Colonic mucosa (tissue), 4 donors: ENCODE results near the gene CDNF. TPM values are rescaled to one million over a fixed set of nuclear protein-coding genes. Genes with fewer than 3 reads are reported as not detected.

ENCODE experiments used
- DNase-seq: peaks from one replicate; pipeline ENCODE4 v3.0.0-alpha.2; 2020
- H3K27ac ChIP-seq: fragments of 200-600 bp; one replicate; pipeline ENCODE4 v1.8.0; 2021
- H3K27me3 ChIP-seq: fragments of 200-600 bp; one replicate; pipeline ENCODE4 v1.8.0; 2021
- H3K36me3 ChIP-seq: fragments of 200-600 bp; one replicate; pipeline ENCODE4 v1.8.0; 2021
- H3K4me1 ChIP-seq: fragments of 200-600 bp; one replicate; pipeline ENCODE4 v1.8.0; 2021; ENCODE audit warnings: mild to moderate bottlenecking
- H3K4me3 ChIP-seq: fragments of 200-600 bp; one replicate; pipeline ENCODE4 v1.8.0; 2021
- H3K9ac ChIP-seq, 2 donors: one replicate each; pipeline ENCODE4 v1.7.0; 2013; ENCODE audit warnings: control low read depth in 2 of 2, low read depth in 2 of 2, low read length in 2 of 2
- H3K9me3 ChIP-seq: fragments of 200-600 bp; one replicate; pipeline ENCODE4 v1.8.0; 2021
- intact Hi-C: fragments of 100-400 bp; cut with DNase I; formaldehyde crosslinking; loops from one replicate; pipeline ENCODE4 v1.14.1; 2022
- total RNA-seq, 2 donors: library from RNA; stranded (reverse); fragmentation: NEBNext Ultra II Directional in 1 of 2; extraction: Animal tissue kit (Norgen Biotek cat#: 25700) in 1 of 2; gene quantifications; one replicate each; pipeline ENCODE4 v1.2.1, GENCODE V29; 2021
- TF ChIP-seq, protein P1 (sequence below): fragments of 200-600 bp; IDR thresholded peaks from one replicate; pipeline ENCODE4 v1.8.0; 2022; ENCODE audit warnings: antibody characterized with exemption, mild to moderate bottlenecking
- donor health status: healthy.
- donor health status: DM: no; HTN: no; CAD: no.
- donor health status: DM: no; HTN: no; CAD: no.

Gene CDNF
- total RNA-seq, 2 donors from 2014 or later: 0.82 to 1.4 TPM

DNA sequence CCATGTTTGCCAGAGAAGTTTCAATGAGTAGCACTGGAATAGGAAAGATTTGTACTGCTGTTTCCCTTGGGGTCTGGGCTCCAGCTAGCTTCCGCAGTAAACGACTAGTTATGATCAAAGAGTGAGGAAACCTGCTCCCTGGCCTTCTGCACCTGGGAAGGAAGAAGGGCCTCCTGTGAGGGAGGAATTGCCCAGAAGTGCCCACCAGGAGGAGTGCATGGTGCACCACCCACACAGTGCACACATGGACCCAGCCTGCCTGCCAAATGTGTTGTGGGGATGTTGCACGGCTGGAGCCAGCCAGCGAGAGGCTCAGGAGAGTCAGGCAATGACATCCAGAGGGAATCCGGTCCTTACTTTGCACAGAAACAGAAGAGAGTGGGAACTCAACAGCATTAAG, 36.1 kb downstream of the CDNF start:
- H3K4me1 ChIP-seq: no peaks in the 10 kb centered on the region
- no peak overlapping the region for H3K27ac ChIP-seq
- H3K36me3 ChIP-seq: no peaks in the 10 kb centered on the region
- no peak overlapping the region for H3K4me3 ChIP-seq
- intact Hi-C loops: no loop called here
- no peaks in the 10 kb centered on the region for H3K27me3 ChIP-seq
- no peak for DNase-seq
- H3K9me3 ChIP-seq: no peaks in the 10 kb centered on the region
- TF ChIP-seq, protein P1, sequence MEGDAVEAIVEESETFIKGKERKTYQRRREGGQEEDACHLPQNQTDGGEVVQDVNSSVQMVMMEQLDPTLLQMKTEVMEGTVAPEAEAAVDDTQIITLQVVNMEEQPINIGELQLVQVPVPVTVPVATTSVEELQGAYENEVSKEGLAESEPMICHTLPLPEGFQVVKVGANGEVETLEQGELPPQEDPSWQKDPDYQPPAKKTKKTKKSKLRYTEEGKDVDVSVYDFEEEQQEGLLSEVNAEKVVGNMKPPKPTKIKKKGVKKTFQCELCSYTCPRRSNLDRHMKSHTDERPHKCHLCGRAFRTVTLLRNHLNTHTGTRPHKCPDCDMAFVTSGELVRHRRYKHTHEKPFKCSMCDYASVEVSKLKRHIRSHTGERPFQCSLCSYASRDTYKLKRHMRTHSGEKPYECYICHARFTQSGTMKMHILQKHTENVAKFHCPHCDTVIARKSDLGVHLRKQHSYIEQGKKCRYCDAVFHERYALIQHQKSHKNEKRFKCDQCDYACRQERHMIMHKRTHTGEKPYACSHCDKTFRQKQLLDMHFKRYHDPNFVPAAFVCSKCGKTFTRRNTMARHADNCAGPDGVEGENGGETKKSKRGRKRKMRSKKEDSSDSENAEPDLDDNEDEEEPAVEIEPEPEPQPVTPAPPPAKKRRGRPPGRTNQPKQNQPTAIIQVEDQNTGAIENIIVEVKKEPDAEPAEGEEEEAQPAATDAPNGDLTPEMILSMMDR: no peak
- H3K9ac ChIP-seq: no peak overlapping the region

DNA sequence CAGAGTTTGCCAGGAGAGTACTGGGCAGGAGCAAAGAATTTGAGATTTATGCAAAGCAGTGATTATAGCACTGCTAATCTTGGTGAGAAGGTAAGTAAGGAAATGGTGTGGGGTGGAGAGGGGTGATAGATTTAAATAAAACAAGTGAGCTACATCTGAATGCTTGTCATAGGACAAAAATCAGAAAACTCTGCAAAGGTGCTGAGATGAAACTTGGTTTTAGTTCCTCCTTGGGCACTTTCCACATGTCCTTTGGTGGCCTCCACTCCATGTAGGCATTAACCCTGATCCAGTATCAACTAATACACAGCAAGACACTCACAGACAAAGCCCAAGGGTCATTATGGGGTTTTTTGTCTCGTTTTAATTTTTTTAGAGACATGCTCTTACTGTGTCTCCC, 37.4 kb downstream of the CDNF start:
- Histone ChIP-seq H3K36me3 (no peaks in the 10 kb centered on the region), H3K9me3 (no peaks in the 10 kb centered on the region), H3K27me3 (no peaks in the 10 kb centered on the region), H3K4me3 (no peak overlapping the region), H3K4me1 (no peaks in the 10 kb centered on the region), H3K27ac (no peak overlapping the region), H3K9ac (no peak overlapping the region)
- TF ChIP-seq, protein P1: no peak
- DNase-seq: no peak
- intact Hi-C loops: no loop called here

DNA sequence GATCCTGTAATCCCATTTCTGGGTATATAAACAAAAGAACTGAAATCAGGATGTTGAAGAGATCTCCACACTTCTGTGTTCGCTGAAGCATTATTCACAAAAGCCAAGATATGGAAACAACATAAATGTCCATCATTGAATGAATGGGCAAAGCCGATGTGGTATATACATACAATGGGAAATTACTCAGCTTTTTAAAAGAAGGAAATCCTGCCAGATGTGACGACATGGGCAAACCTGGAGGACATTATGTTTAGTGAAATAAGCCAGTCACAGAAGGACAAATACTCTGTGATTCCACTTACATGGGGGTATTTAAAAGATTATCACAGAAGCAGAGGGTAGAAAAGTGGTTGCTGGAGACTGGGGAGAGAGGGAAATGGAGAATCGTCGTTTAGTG, 39.2 kb downstream of the CDNF start:
- Histone ChIP-seq H3K4me1 (no peaks in the 10 kb centered on the region), H3K9ac (no peak overlapping the region), H3K27me3 (no peaks in the 10 kb centered on the region), H3K4me3 (no peak overlapping the region), H3K27ac (no peak overlapping the region), H3K36me3 (no peaks in the 10 kb centered on the region), H3K9me3 (no peaks in the 10 kb centered on the region)
- intact Hi-C loops: no loop called here
- TF ChIP-seq, protein P1: no peak
- DNase-seq: no peak

DNA sequence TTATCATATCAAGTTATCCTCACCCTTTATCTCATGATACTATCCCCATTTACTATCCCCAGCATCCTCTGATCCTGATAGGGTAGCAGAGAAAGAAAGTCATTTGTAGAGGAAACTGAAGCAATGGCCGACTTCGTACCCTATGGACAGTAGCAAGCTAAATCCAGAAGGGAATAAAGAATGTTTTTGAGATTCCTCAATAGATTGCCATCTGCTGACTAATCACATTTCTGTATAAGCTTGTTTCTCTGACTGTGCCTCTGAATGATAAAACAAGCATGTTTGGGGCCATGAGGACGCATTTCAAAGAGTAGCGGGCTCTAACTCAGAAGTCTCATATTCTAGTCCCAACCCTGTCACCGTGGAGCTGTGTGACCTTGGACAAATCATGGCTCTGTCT, 49.9 kb downstream of the CDNF start:
- intact Hi-C loops: no loop called here
- Histone ChIP-seq H3K27me3 (no peaks in the 10 kb centered on the region), H3K9ac (no peak overlapping the region), H3K27ac (no peak overlapping the region), H3K9me3 (no peaks in the 10 kb centered on the region), H3K36me3 (no peaks in the 10 kb centered on the region), H3K4me3 (no peak overlapping the region), H3K4me1 (no peaks in the 10 kb centered on the region)
- DNase-seq: no peak
- TF ChIP-seq, protein P1: no peak

DNA sequence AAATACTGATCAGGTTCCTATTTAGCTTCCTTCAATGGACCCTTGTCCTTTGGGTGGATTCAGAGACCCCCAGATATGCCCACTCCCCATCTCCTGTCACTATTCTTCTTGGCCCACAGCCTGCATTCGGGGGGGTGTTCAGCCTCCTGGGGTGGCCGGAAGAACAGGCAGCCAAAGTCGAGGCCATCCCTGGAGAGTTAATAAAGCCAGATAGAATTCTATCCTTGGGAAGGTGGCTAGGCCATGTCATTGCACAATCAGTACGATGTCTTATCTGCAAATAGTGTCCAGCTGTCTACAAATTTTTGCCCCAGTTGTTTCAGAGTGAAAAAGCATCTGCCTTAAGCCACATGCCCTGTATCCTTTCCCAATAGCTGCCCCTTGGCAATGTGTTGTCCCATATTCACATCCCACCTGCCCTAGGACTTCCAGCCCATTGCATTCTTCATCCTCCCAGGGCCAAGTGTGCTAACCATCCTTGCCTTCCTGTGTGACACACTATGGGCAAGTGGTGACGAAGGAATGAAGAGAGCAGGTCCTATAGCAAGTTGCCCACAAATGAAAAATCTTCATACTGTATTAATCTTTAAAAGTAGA, 53.3 kb downstream of the CDNF start:
- intact Hi-C loops: no loop called here
- TF ChIP-seq, protein P1: no peak

More for the DNA sequence above, 53.3 kb downstream of the CDNF start:
- Histone ChIP-seq H3K27me3 (no peaks in the 10 kb centered on the region), H3K36me3 (no peaks in the 10 kb centered on the region), H3K9ac (no peak overlapping the region), H3K4me1 (peaks cover 3% of the 10 kb centered on the region), H3K9me3 (no peaks in the 10 kb centered on the region), H3K27ac (no peak overlapping the region), H3K4me3 (no peak overlapping the region)
- no peak for DNase-seq
